ENCODE data around the gene INPP4A. TPM values are rescaled to one million over a fixed set of nuclear protein-coding genes. Genes with fewer than 3 reads are reported as not detected.

The INPP4A gene
- polyA plus RNA-seq, 1 of the 3 experiments (the other 2 are of a cell fraction) = 15.0 TPM

GRCh38 chr2:98484652-98485452 lies 40.2 kb downstream of the INPP4A start:
- no peak overlapping the region for H3K27ac ChIP-seq (ENCODE audit: low read depth in 2 of 2, low read length in 1 of 2)
- H3K4me1 ChIP-seq (ENCODE audit: control insufficient read depth in 1 of 2, insufficient read depth in 2 of 2, low read depth in 1 of 2, low read length in 1 of 2) = peaks cover 2 to 35% of the 10 kb centered on the region in 2 experiments; a peak in 3 of 4 replicates
- no peak overlapping the region for H3K9ac ChIP-seq
- peaks cover 16% of the 10 kb centered on the region for H3K79me2 ChIP-seq (ENCODE audit: insufficient read depth)
- TF ChIP-seq SMC3 (IDR thresholded peaks at IDR 0.05; ENCODE audit: low read depth, low read length) (no peak), USF1 (IDR thresholded peaks at IDR 0.05; ENCODE audit: borderline replicate concordance, low read depth) (no peak), USF2 (IDR thresholded peaks at IDR 0.05; ENCODE audit: borderline replicate concordance, low read depth, low read length) (no peak), TAF1 (IDR thresholded peaks at IDR 0.05; ENCODE audit: borderline replicate concordance, low read depth, low read length) (no peak), MEF2A (IDR thresholded peaks at IDR 0.05; ENCODE audit: borderline replicate concordance, low read depth) (no peak), PBX3 (IDR thresholded peaks at IDR 0.05) (no peak), POLR2AphosphoS5 (IDR thresholded peaks at IDR 0.05; ENCODE audit: low read depth, low read length) (no peak), RAD21 (IDR thresholded peaks at IDR 0.05; ENCODE audit: low read length) (no peak), YY1 (IDR thresholded peaks at IDR 0.05; ENCODE audit: low read depth) (no peak), MXI1 (IDR thresholded peaks at IDR 0.05; ENCODE audit: low read depth, low read length) (no peak), NRF1 (IDR thresholded peaks at IDR 0.05; ENCODE audit: low read depth, low read length) (no peak)
- 95% methylated on average over 13 of the region's 13 CpGs for WGBS (ENCODE audit: low lambda C conversion rate)
- no peak overlapping the region for H3K4me2 ChIP-seq
- no peak for DNase-seq
- no peaks in the 10 kb centered on the region for H3K36me3 ChIP-seq (replicated peaks in 1 of 2; ENCODE audit: control insufficient read depth in 1 of 2, insufficient read depth in 2 of 2, low read length in 1 of 2)
- no peaks in the 10 kb centered on the region for H3K27me3 ChIP-seq (ENCODE audit: insufficient read depth)
- H3K4me3 ChIP-seq (ENCODE audit: low read depth in 2 of 2, low read length in 1 of 2) = no peak overlapping the region
- no peak overlapping the region for H2AFZ ChIP-seq (ENCODE audit: low read depth)
- ChIA-PET POLR2A (no interaction called here), CTCF (interaction anchor here (1.6 kb wide), 1 partner anchor 10 kb away, joined by 3 read pairs; no protein-coding TSS in a partner anchor)
- no peaks in the 10 kb centered on the region for H3F3A ChIP-seq (replicated peaks; ENCODE audit: insufficient read depth)
- H3K9me3 ChIP-seq = no peaks in the 10 kb centered on the region
- no peaks in the 10 kb centered on the region for H3K9me2 ChIP-seq
- peaks cover 52% of the 10 kb centered on the region for H4K20me1 ChIP-seq (ENCODE audit: insufficient read depth)

- CTCF ChIA-PET = interaction anchor here (1.6 kb wide), 1 partner anchor 9 kb away, joined by 3 read pairs; no protein-coding TSS in a partner anchor
- no peak for TF ChIP-seq USF2 (IDR thresholded peaks at IDR 0.05; ENCODE audit: borderline replicate concordance, low read depth, low read length)
- TF ChIP-seq REST (IDR thresholded peaks at IDR 0.05; ENCODE audit: low read depth, low read length) = no peak
- no peak for TF ChIP-seq ZBTB33 (IDR thresholded peaks at IDR 0.05; ENCODE audit: borderline replicate concordance, low read depth)
- no peak for TF ChIP-seq NFIC (IDR thresholded peaks at IDR 0.05; ENCODE audit: borderline replicate concordance)
- no peak for TF ChIP-seq RFX5 (IDR thresholded peaks at IDR 0.05; ENCODE audit: low read length)
- no peak for TF ChIP-seq POLR2AphosphoS5 (IDR thresholded peaks at IDR 0.05; ENCODE audit: low read depth, low read length)
- TF ChIP-seq YY1 (IDR thresholded peaks at IDR 0.05; ENCODE audit: low read depth) = no peak
Observed at GRCh38 chr2:98485453-98485755, 40.7 kb downstream of the INPP4A start.

More at GRCh38 chr2:98485453-98485755, 40.7 kb downstream of the INPP4A start:
- Histone ChIP-seq H3K4me3 (ENCODE audit: low read depth in 2 of 2, low read length in 1 of 2) (no peak overlapping the region), H3K27me3 (ENCODE audit: insufficient read depth) (no peaks in the 10 kb centered on the region), H3K9ac (no peak overlapping the region), H3F3A (replicated peaks; ENCODE audit: insufficient read depth) (no peaks in the 10 kb centered on the region), H2AFZ (ENCODE audit: low read depth) (no peak overlapping the region), H3K4me2 (no peak overlapping the region), H3K4me1 (ENCODE audit: control insufficient read depth in 1 of 2, insufficient read depth in 2 of 2, low read depth in 1 of 2, low read length in 1 of 2) (peaks cover 0 to 30% of the 10 kb centered on the region in 2 experiments; a peak in 2 of 4 replicates), H3K27ac (ENCODE audit: low read depth in 2 of 2, low read length in 1 of 2) (no peak overlapping the region), H3K9me3 (no peaks in the 10 kb centered on the region), H3K79me2 (ENCODE audit: insufficient read depth) (peaks cover 16% of the 10 kb centered on the region), H3K9me2 (no peaks in the 10 kb centered on the region), H4K20me1 (ENCODE audit: insufficient read depth) (peaks cover 47% of the 10 kb centered on the region), H3K36me3 (replicated peaks in 1 of 2; ENCODE audit: control insufficient read depth in 1 of 2, insufficient read depth in 2 of 2, low read length in 1 of 2) (no peaks in the 10 kb centered on the region)
- WGBS (ENCODE audit: low lambda C conversion rate) = 92% methylated on average over 4 of the region's 4 CpGs
- no peak for DNase-seq
- POLR2A ChIA-PET = no interaction called here

Data from SK-N-SH (cell line).